Peyer's patch (tissue), 4 donors: Measurements from ENCODE around the gene RUNX1. TPM values are rescaled to one million over a fixed set of nuclear protein-coding genes. Genes with fewer than 3 reads are reported as not detected.
"Not testable (repeated sequence)": the region's sequence is repeated elsewhere in the genome, so short reads cannot be mapped to it uniquely, and the experiment has no call there.

Experiments
- DNase-seq, 3 donors: peaks; one replicate each; pipeline ENCODE4 v3.0.0-alpha.2; 2017 to 2019
- H3K27ac ChIP-seq, 4 donors: fragments of 200-600 bp; sonication (generic); one replicate each; pipeline ENCODE4 v1.5.1; 2016 to 2019
- H3K27me3 ChIP-seq, 2 donors: fragments of 200-600 bp; sonication (generic); one replicate each; pipeline ENCODE4 v1.5.1; 2019
- H3K36me3 ChIP-seq, 3 donors: fragments of 200-600 bp; sonication (generic); one replicate each; pipeline ENCODE4 v1.5.1; 2016 to 2019
- H3K4me1 ChIP-seq, 4 donors: fragments of 200-600 bp; sonication (generic); one replicate each; pipeline ENCODE4 v1.5.1; 2016 to 2019
- H3K4me3 ChIP-seq, 4 donors: fragments of 200-600 bp; sonication (generic); 1 replicate in 3 of 4; 2 replicates in 1 of 4; pipeline ENCODE4 v1.5.1; 2016 to 2019; ENCODE audit warnings: mild to moderate bottlenecking in 1 of 4
- H3K9me3 ChIP-seq, 4 donors: fragments of 200-600 bp; sonication (generic); one replicate each; pipeline ENCODE4 v1.5.1; 2016 to 2019; ENCODE audit warnings: mild to moderate bottlenecking in 1 of 4
- CTCF ChIP-seq, 6 experiments: fragments of 450-650 bp in 4 of 6; fragments of 200-600 bp in 2 of 6; sonication (generic) in 1 of 6; IDR thresholded peaks; one replicate each; pipeline ENCODE4 v1.5.1; 2017 to 2019; ENCODE audit warnings: antibody characterized with exemption in 6 of 6, mild to moderate bottlenecking in 3 of 6, moderate library complexity in 1 of 6
- POLR2A ChIP-seq, 2 donors: fragments of 450-650 bp; IDR thresholded peaks; one replicate each; pipeline ENCODE4 v1.5.1; 2017; ENCODE audit warnings: antibody characterized with exemption in 2 of 2, mild to moderate bottlenecking in 2 of 2, moderate library complexity in 2 of 2
- total RNA-seq, 4 donors: library from RNA; depleted of rRNA; stranded (reverse); fragments of >200 nt; gene quantifications; one replicate each; pipeline ENCODE4 v1.1.0, GENCODE V29; 2016

Gene RUNX1
- total RNA-seq, 4 donors from 2014 or later = 15.1 to 80.9 (median 24.1) TPM

DNA sequence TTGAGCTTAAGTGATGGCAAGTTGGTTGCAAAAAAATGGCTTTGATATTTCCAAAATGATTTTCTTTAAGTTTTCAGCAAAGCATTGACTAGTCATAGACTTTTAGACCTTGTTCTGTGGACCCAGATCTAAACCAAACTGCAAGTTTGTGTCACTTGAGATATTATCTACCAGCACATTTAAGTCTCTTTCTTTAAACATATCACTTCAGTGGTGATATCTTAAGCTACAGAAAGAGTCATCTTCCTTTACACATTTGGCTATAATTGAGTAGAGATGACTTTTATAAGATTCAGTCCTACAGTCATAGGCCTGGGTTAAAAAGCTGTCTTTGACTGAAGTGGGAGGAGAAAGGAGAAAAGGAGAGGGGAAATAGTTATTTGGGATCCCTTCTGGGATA lies 95.2 kb downstream of the RUNX1 start:
- Histone ChIP-seq H3K4me3 (no peak overlapping the region), H3K27ac (no peak overlapping the region), H3K4me1 (no peaks in the 10 kb centered on the region), H3K36me3 (no peaks in the 10 kb centered on the region), H3K9me3 (no peaks in the 10 kb centered on the region), H3K27me3 (no peaks in the 10 kb centered on the region)
- DNase-seq = no peak
- TF ChIP-seq CTCF (IDR thresholded peaks at IDR 0.05) (no peak), POLR2A (IDR thresholded peaks at IDR 0.05) (no peak)

- DNase-seq = no peak
- H3K27me3 ChIP-seq = no peaks in the 10 kb centered on the region
- no peak overlapping the region for H3K27ac ChIP-seq
- no peaks in the 10 kb centered on the region for H3K9me3 ChIP-seq
- H3K4me3 ChIP-seq = no peak overlapping the region
- H3K4me1 ChIP-seq = no peaks in the 10 kb centered on the region
- no peaks in the 10 kb centered on the region for H3K36me3 ChIP-seq
- TF ChIP-seq POLR2A (IDR thresholded peaks at IDR 0.05) (no peak), CTCF (IDR thresholded peaks at IDR 0.05) (no peak)
These were observed 96.4 kb downstream of the RUNX1 start for GRCh38 chr21:34952701-34953100.

DNA sequence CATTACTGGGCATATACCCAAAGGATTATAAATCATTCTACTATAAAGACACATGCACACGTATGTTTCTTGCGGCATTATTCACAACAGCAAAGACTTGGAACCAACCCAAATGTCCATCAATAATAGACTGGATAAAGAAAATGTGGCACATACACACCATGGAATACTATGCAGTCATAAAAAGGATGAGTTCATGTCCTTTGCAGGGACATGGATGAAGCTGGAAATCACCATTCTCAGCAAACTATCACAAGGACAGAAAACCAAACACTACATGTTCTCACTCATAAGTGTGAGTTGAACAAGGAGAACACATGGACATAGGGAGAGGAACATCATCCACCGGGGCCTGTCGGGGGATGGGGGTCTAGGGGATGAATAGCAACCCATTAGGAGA lies 97.2 kb downstream of the RUNX1 start:
- H3K27ac ChIP-seq, H3K9me3 ChIP-seq, H3K27me3 ChIP-seq, H3K4me3 ChIP-seq, H3K36me3 ChIP-seq, DNase-seq, H3K4me1 ChIP-seq: not testable (repeated sequence)

DNA sequence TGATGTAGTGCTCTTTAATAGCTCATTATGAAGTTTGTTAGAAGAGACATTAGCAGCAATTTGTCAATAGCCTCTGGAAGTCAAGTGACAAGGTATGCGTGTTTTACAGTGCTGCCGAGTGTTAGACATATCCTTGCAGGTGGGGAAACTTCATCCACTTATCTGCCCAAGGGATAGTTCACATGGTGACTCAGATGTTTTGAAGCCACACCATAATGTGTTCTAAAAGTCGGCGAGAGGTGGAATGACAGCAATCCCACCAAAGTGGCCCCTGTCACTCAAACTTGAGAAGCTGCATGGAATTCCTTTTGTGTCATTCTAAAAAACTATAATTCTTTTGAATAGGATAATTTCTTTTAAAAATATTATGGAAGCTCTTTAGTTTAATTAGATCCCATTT lies 98.1 kb downstream of the RUNX1 start:
- H3K36me3 ChIP-seq = no peaks in the 10 kb centered on the region
- TF ChIP-seq CTCF (IDR thresholded peaks at IDR 0.05) (no peak), POLR2A (IDR thresholded peaks at IDR 0.05) (no peak)
- H3K9me3 ChIP-seq = no peaks in the 10 kb centered on the region
- H3K4me3 ChIP-seq = no peak overlapping the region
- no peak for DNase-seq
- no peaks in the 10 kb centered on the region for H3K4me1 ChIP-seq
- no peaks in the 10 kb centered on the region for H3K27me3 ChIP-seq
- H3K27ac ChIP-seq = no peak overlapping the region

DNA sequence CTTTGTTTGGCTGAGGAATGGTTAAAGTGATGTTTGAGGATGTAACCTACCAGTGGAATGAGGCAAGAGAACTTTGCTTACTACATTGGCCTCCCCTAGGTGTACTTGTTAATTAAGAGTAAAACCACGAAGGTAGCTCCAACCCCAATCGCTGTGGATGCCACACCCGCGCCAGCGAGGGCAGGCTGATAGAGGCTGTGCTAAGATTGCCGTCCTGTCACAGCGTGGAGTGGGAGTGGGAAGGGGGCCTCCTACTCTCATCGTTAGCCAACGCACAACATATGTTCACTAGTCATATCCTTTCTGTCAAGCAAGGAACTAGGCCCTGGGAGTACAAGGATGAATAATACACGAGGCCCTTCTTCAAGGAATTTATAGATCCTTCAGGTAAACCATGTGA lies 99.6 kb downstream of the RUNX1 start:
- H3K4me3 ChIP-seq = no peak overlapping the region
- no peak overlapping the region for H3K27ac ChIP-seq
- no peak for DNase-seq
- H3K27me3 ChIP-seq = no peaks in the 10 kb centered on the region
- no peaks in the 10 kb centered on the region for H3K4me1 ChIP-seq
- TF ChIP-seq CTCF (IDR thresholded peaks at IDR 0.05) (no peak), POLR2A (IDR thresholded peaks at IDR 0.05) (no peak)
- no peaks in the 10 kb centered on the region for H3K9me3 ChIP-seq
- H3K36me3 ChIP-seq = no peaks in the 10 kb centered on the region

GRCh38 chr21:34949030-34949429 lies 100.1 kb downstream of the RUNX1 start:
- Histone ChIP-seq H3K4me1 (no peaks in the 10 kb centered on the region), H3K27ac (peak overlapping the region in 1 of 4 donors; percentile 22), H3K27me3 (no peaks in the 10 kb centered on the region), H3K4me3 (no peak overlapping the region), H3K9me3 (no peaks in the 10 kb centered on the region), H3K36me3 (no peaks in the 10 kb centered on the region)
- no peak for TF ChIP-seq POLR2A (IDR thresholded peaks at IDR 0.05)
- TF ChIP-seq CTCF (IDR thresholded peaks at IDR 0.05) = no peak
- no peak for DNase-seq
